A549 (cell line): ENCODE data around the gene OGFR.

ENCODE experiments used
- CTCF ChIP-seq: fragments of >200 bp; sonication (Bioruptor Twin); formaldehyde crosslinking; IDR thresholded peaks from 3 replicates; pipeline ENCODE4 v1.5.1; 2016
- POLR2A ChIP-seq: IDR thresholded peaks from 2 replicates; pipeline ENCODE4 v1.6.1; 2012; ENCODE audit warnings: mild to moderate bottlenecking, low read length
- REST ChIP-seq: fragments of 200-600 bp; sonication (generic); IDR thresholded peaks from 2 replicates; pipeline ENCODE4 v1.6.1; 2016; ENCODE audit warnings: antibody characterized with exemption, mild to moderate bottlenecking, moderate library complexity
- SREBF2 ChIP-seq: fragments of 450-650 bp; IDR thresholded peaks from 2 replicates; pipeline ENCODE4 v1.6.1; 2014; ENCODE audit warnings: mild to moderate bottlenecking, moderate library complexity

- TF ChIP-seq REST: no peak
- TF ChIP-seq SREBF2: no peak
- TF ChIP-seq CTCF: no peak
- no peak for TF ChIP-seq POLR2A
Observed at GRCh38 chr20:62792940-62793756, 11.5 kb upstream of the OGFR start.
